HepG2 (cell line): ENCODE results near the gene LRRC34. TPM values are rescaled to one million over a fixed set of nuclear protein-coding genes. Genes with fewer than 3 reads are reported as not detected.
A peak's percentile ranks its signal among the peaks of the same experiment; 100 is the strongest.

Source experiments
- ATAC-seq: fragments of 200-7000 bp; cut with Tn5 transposase; 3 replicates; pipeline ENCODE4 v1.9.1; 2020; ENCODE audit warnings: mild to moderate bottlenecking, moderate library complexity
- BruUV-seq: library from RNA; stranded (reverse); fragments of 400-500 nt; replicated peaks from 2 replicates; lab custom pipeline; 2021; lab: Mats Ljungman, UMichigan
- CTCF ChIA-PET: fragments of 300-600 bp; formaldehyde crosslinking; extraction: SDS; loops from one replicate; lab custom pipeline; 2021; ENCODE audit warnings: low total read pairs, inconsistent platforms, low intra/inter-chr PET ratio; lab: Yijun Ruan, JAX
- POLR2A ChIA-PET: fragments of 350-600 bp; sonication (Branson Sonifier 250); formaldehyde crosslinking; loops from one replicate; lab custom pipeline; 2020; ENCODE audit warnings: antibody characterized with exemption, inconsistent platforms; lab: Yijun Ruan, JAX
- DNase-seq: peaks from one replicate; pipeline ENCODE4 v3.0.0-alpha.2; 2015; ENCODE audit warnings: low spot score
- FAIRE-seq: peaks from 3 replicates; lab custom pipeline; 2011; peaks lifted over from hg19 to GRCh38; lab: Jason Lieb, UNC
- H2AFZ ChIP-seq: one replicate; pipeline ENCODE4 v1.6.1; 2011; ENCODE audit warnings: low read length, inconsistent platforms
- H3K27ac ChIP-seq: fragments of 300-600 bp; 3 replicates; pipeline ENCODE4 v1.8.0; 2011; ENCODE audit warnings: mixed run types, mild to moderate bottlenecking, mixed read lengths, low read length, inconsistent platforms; ENCODE audit not compliant: insufficient read depth; ENCODE audit errors: extremely low read length
- H3K27me3 ChIP-seq, 2 experiments: fragments of 200-600 bp in 1 of 2; 2 replicates in 1 of 2; 3 replicates in 1 of 2; pipeline versions ENCODE4 v1.6.0 to v1.8.0; 2011; ENCODE audit warnings: low read length in 2 of 2, mild to moderate bottlenecking in 2 of 2, moderate library complexity in 2 of 2, inconsistent platforms in 1 of 2; ENCODE audit not compliant: insufficient read depth in 2 of 2, control insufficient read depth in 1 of 2
- H3K36me3 ChIP-seq, 2 experiments: fragments of 200-600 bp in 1 of 2; replicated peaks in 1 of 2; 2 replicates in 1 of 2; 3 replicates in 1 of 2; pipeline versions ENCODE4 v1.5.1 to v1.8.0; 2011; ENCODE audit warnings: low read length in 2 of 2, inconsistent platforms in 1 of 2; ENCODE audit not compliant: insufficient read depth in 2 of 2, control insufficient read depth in 1 of 2
- H3K4me1 ChIP-seq: 2 replicates; pipeline ENCODE4 v1.5.1; 2012; ENCODE audit warnings: low read length, inconsistent platforms; ENCODE audit not compliant: insufficient read depth
- H3K4me2 ChIP-seq: 2 replicates; pipeline ENCODE4 v1.6.0; 2011; ENCODE audit warnings: low read depth, low read length, inconsistent platforms
- H3K4me3 ChIP-seq, 3 experiments: fragments of 200-600 bp in 1 of 3; sonication (generic), shearing (Covaris generic) in 1 of 3; replicated peaks in 1 of 3; 2 replicates each; pipeline ENCODE4 v1.5.1; 2011 to 2016; ENCODE audit warnings: low read length in 3 of 3, inconsistent platforms in 2 of 3, low read depth in 2 of 3, mild to moderate bottlenecking in 2 of 3, control low read depth in 1 of 3, mixed read lengths in 1 of 3; ENCODE audit not compliant: insufficient read depth in 1 of 3
- H3K79me2 ChIP-seq: one replicate; pipeline ENCODE4 v1.6.1; 2011; ENCODE audit warnings: low read length, inconsistent platforms; ENCODE audit not compliant: insufficient read depth
- H3K9ac ChIP-seq: 2 replicates; pipeline ENCODE4 v1.6.0; 2011; ENCODE audit warnings: mild to moderate bottlenecking, low read depth, low read length, inconsistent platforms; ENCODE audit not compliant: insufficient read depth
- H3K9me3 ChIP-seq: 2 replicates; pipeline ENCODE4 v1.5.1; 2012; ENCODE audit warnings: mild to moderate bottlenecking, low read length
- H4K20me1 ChIP-seq: 2 replicates; pipeline ENCODE4 v1.6.0; 2011; ENCODE audit warnings: inconsistent platforms, mild to moderate bottlenecking, low read length, moderate library complexity; ENCODE audit not compliant: insufficient read depth
- AGO1 ChIP-seq: fragments of 200-400 bp; formaldehyde crosslinking; IDR thresholded peaks from 2 replicates; pipeline ENCODE4 v1.6.1; 2017; ENCODE audit warnings: mild to moderate bottlenecking, low read depth, low read length, moderate library complexity; ENCODE audit not compliant: poor library complexity, severe bottlenecking
- ARNT ChIP-seq: fragments of 450-650 bp; IDR thresholded peaks from 2 replicates; pipeline ENCODE4 v1.6.1; 2017
- CHD2 ChIP-seq: IDR thresholded peaks from 2 replicates; pipeline ENCODE4 v1.6.1; 2011; ENCODE audit warnings: low read depth, low read length, improper control_type of control experiment
- ESRRA ChIP-seq: sonication (generic); formaldehyde crosslinking; IDR thresholded peaks from 2 replicates; pipeline ENCODE4 v1.5.1; 2020; ENCODE audit warnings: mild to moderate bottlenecking, low read depth, missing genetic modification reagents
- FOXJ3 ChIP-seq: sonication (generic); formaldehyde crosslinking; IDR thresholded peaks from 2 replicates; pipeline ENCODE4 v1.4.0; 2020; ENCODE audit warnings: missing genetic modification reagents, mild to moderate bottlenecking, borderline replicate concordance
- KDM5A ChIP-seq: fragments of 200-600 bp; sonication (generic); IDR thresholded peaks from 2 replicates; pipeline ENCODE4 v1.7.0; 2018; ENCODE audit warnings: antibody characterized with exemption, mild to moderate bottlenecking, low read length, borderline replicate concordance
- SP4 ChIP-seq: sonication (generic); formaldehyde crosslinking; IDR thresholded peaks from 2 replicates; pipeline ENCODE4 v1.8.1; 2023; ENCODE audit warnings: mild to moderate bottlenecking, missing genetic modification reagents
- TCF7 ChIP-seq: sonication (generic); IDR thresholded peaks from 2 replicates; pipeline ENCODE4 v1.6.1; 2016; ENCODE audit warnings: antibody characterized with exemption, low read depth
- ZNF160 ChIP-seq: sonication (generic); formaldehyde crosslinking; IDR thresholded peaks from 2 replicates; pipeline ENCODE4 v1.8.0; 2022; ENCODE audit warnings: mild to moderate bottlenecking, inconsistent platforms, missing genetic modification reagents
- ZNF30 ChIP-seq: sonication (generic); formaldehyde crosslinking; IDR thresholded peaks from 2 replicates; pipeline ENCODE4 v1.5.0; 2020; ENCODE audit warnings: mild to moderate bottlenecking, missing genetic modification reagents
- ZNF337 ChIP-seq: sonication (generic); formaldehyde crosslinking; IDR thresholded peaks from 2 replicates; pipeline ENCODE4 v1.5.1; 2020; ENCODE audit warnings: missing genetic modification reagents, low read depth, mild to moderate bottlenecking, borderline replicate concordance
- ZNF629 ChIP-seq: sonication (generic); formaldehyde crosslinking; conservative IDR thresholded peaks from 2 replicates; pipeline ENCODE4 v1.5.0; 2020; ENCODE audit warnings: missing genetic modification reagents
- ZNF747 ChIP-seq: sonication (generic); formaldehyde crosslinking; IDR thresholded peaks from 2 replicates; pipeline ENCODE4 v1.8.1; 2023; ENCODE audit warnings: missing genetic modification reagents, mild to moderate bottlenecking, borderline replicate concordance
- ZNF75D ChIP-seq: sonication (generic); formaldehyde crosslinking; IDR thresholded peaks from 2 replicates; pipeline ENCODE4 v1.8.1; 2023; ENCODE audit warnings: missing genetic modification reagents, mild to moderate bottlenecking, borderline replicate concordance
- ZNF773 ChIP-seq: sonication (generic); formaldehyde crosslinking; IDR thresholded peaks from 2 replicates; pipeline ENCODE4 v1.4.0; 2020; ENCODE audit warnings: missing genetic modification reagents, borderline replicate concordance
- ZSCAN9 ChIP-seq: IDR thresholded peaks from 2 replicates; pipeline ENCODE4 v1.6.1; 2016; ENCODE audit warnings: borderline replicate concordance
- WGBS: methylation state at CpG from one replicate; pipeline ENCODE4 v1.1.6; 2017; ENCODE audit warnings: low lambda C conversion rate; 5-methylcytosine and 5-hydroxymethylcytosine counted together
- in situ Hi-C: cut with HindIII; loops from 2 replicates; pipeline ENCODE4 v1.10.0; 2017; ENCODE audit warnings: low pct_unique_long_range_greater_than_20kb; ENCODE audit not compliant: extremely low pct_ligation_motif_present
- intact Hi-C: fragments of 100-400 bp; cut with micrococcal nuclease; formaldehyde crosslinking; loops from one replicate; pipeline ENCODE4 v1.10.0; 2022; ENCODE audit not compliant: unreplicated experiment
- polyA plus RNA-seq, 8 experiments: library from polyadenylated mRNA; depleted of rRNA in 3 of 8; stranded (reverse) in 7 of 8; unstranded in 1 of 8; fragments of >200 nt; fragmentation: Illumina TruSeq in 4 of 8; extraction: Trizol in 4 of 8; gene quantifications; 2 replicates each; pipeline versions ENCODE4 v1.2.1 to v1.2.3, GENCODE V29; 2011 to 2016; ENCODE audit warnings: low read depth in 4 of 8, missing spikeins in 1 of 8, mixed read lengths in 1 of 8; ENCODE audit not compliant: insufficient read depth in 1 of 8
- total RNA-seq, 5 experiments: library from RNA; depleted of rRNA; stranded (reverse); fragments of >200 nt; fragmentation: Illumina TruSeq; extraction: Trizol; gene quantifications; 2 replicates each; pipeline ENCODE4 v1.2.3, GENCODE V29; 2016; ENCODE audit warnings: low read depth in 1 of 5
- TF ChIP-seq, protein P1 (sequence below): sonication (generic); formaldehyde crosslinking; IDR thresholded peaks from 2 replicates; pipeline ENCODE4 v1.4.0; 2020; ENCODE audit warnings: missing genetic modification reagents; ENCODE audit errors: not compliant biosample characterization
- TF ChIP-seq, protein P2 (sequence below): sonication (generic); formaldehyde crosslinking; IDR thresholded peaks from 2 replicates; pipeline ENCODE4 v1.4.0; 2020; ENCODE audit warnings: mild to moderate bottlenecking, missing genetic modification reagents, borderline replicate concordance

Gene LRRC34
- total and polyA plus RNA-seq, 2 of the 13 experiments (the other 11 are each of a cell fraction or from before 2014, with no cell fraction given) = not detected

DNA sequence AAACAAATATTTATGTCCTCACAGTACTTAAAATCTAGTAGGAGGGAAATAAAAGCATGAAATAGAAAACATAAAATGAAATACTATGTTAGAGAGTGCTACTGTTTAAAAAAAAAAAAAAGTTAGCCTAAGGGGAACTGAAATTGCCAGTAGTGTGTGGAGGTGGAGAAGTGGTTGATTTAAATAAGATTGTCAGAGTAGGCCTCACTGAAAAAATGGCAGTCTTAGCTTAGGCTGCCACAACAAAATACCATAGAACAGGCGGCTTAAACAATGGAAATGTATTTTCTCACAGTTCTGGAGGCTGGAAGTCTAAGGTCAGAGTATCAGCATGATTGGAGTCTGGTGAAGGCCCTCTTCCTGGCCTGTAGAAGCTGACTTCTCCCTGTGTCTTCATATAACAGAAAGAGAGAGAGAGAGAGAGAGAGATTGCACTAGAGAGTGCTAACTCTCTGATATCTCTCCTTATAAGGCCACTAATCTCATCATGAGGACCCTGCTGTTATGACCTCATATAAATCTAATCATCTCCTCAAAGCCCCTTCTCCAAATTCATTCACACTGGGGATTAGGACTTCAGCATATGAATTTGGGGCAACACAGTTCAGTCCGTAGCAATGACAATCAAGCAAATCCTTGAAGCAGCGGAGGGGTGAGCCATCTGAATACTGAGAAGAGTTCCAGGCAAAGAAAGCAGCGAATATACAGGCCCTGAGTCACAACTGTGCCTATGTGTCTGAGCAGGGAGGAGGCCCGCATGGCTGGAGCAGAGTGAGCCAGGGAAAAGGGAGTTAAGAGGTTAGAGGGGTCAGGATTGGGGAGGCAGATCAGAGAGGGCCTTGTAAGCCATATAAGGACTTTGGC is 23.6 kb upstream of the LRRC34 start:
- no peaks in the 10 kb centered on the region for H3K79me2 ChIP-seq
- ATAC-seq (peak; percentile 43; the same call in 2 of the 3 replicates), DNase-seq (no peak), FAIRE-seq (no peak)
- H3K4me1 ChIP-seq = no peaks in the 10 kb centered on the region
- H4K20me1 ChIP-seq = no peaks in the 10 kb centered on the region
- no peaks in the 10 kb centered on the region for H3K27me3 ChIP-seq
- H3K9me3 ChIP-seq = no peaks in the 10 kb centered on the region
- CTCF ChIA-PET = no interaction called here
- no peak overlapping the region for H2AFZ ChIP-seq
- POLR2A ChIA-PET = no interaction called here
- H3K4me2 ChIP-seq = no peak overlapping the region
- no TSS peak for BruUV-seq
- no peak overlapping the region for H3K27ac ChIP-seq
- no peaks in the 10 kb centered on the region for H3K36me3 ChIP-seq
- 24% methylated on average over 5 of the region's 5 CpGs for WGBS
- intact Hi-C loops (no loop called here), in situ Hi-C loops (no loop called here)
- no peak overlapping the region for H3K9ac ChIP-seq
- no peak overlapping the region for H3K4me3 ChIP-seq
- TF ChIP-seq AGO1 (no peak), KDM5A (no peak), ARNT (no peak), ZNF30 (CRISPR knock-in tag) (no peak), ZNF160 (CRISPR knock-in tag) (no peak), ZNF773 (CRISPR knock-in tag) (no peak), FOXJ3 (no peak), ESRRA (CRISPR knock-in tag) (no peak), CHD2 (no peak), ZNF747 (no peak), ZSCAN9 (no peak), SP4 (CRISPR knock-in tag) (no peak), ZNF629 (CRISPR knock-in tag) (no peak), ZNF75D (CRISPR knock-in tag) (no peak), ZNF337 (CRISPR knock-in tag) (no peak), TCF7 (no peak)
- TF ChIP-seq, protein P1, sequence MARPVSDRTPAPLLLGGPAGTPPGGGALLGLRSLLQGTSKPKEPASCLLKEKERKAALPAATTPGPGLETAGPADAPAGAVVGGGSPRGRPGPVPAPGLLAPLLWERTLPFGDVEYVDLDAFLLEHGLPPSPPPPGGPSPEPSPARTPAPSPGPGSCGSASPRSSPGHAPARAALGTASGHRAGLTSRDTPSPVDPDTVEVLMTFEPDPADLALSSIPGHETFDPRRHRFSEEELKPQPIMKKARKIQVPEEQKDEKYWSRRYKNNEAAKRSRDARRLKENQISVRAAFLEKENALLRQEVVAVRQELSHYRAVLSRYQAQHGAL (CRISPR knock-in tag) = no peak
- TF ChIP-seq, protein P2, sequence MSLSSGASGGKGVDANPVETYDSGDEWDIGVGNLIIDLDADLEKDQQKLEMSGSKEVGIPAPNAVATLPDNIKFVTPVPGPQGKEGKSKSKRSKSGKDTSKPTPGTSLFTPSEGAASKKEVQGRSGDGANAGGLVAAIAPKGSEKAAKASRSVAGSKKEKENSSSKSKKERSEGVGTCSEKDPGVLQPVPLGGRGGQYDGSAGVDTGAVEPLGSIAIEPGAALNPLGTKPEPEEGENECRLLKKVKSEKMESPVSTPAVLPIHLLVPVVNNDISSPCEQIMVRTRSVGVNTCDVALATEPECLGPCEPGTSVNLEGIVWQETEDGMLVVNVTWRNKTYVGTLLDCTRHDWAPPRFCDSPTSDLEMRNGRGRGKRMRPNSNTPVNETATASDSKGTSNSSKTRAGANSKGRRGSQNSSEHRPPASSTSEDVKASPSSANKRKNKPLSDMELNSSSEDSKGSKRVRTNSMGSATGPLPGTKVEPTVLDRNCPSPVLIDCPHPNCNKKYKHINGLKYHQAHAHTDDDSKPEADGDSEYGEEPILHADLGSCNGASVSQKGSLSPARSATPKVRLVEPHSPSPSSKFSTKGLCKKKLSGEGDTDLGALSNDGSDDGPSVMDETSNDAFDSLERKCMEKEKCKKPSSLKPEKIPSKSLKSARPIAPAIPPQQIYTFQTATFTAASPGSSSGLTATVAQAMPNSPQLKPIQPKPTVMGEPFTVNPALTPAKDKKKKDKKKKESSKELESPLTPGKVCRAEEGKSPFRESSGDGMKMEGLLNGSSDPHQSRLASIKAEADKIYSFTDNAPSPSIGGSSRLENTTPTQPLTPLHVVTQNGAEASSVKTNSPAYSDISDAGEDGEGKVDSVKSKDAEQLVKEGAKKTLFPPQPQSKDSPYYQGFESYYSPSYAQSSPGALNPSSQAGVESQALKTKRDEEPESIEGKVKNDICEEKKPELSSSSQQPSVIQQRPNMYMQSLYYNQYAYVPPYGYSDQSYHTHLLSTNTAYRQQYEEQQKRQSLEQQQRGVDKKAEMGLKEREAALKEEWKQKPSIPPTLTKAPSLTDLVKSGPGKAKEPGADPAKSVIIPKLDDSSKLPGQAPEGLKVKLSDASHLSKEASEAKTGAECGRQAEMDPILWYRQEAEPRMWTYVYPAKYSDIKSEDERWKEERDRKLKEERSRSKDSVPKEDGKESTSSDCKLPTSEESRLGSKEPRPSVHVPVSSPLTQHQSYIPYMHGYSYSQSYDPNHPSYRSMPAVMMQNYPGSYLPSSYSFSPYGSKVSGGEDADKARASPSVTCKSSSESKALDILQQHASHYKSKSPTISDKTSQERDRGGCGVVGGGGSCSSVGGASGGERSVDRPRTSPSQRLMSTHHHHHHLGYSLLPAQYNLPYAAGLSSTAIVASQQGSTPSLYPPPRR (CRISPR knock-in tag) = no peak
